ENCODE data around the gene CLMN.

- no peak for TF ChIP-seq CTCF (IDR thresholded peaks at IDR 0.05)
- no peak for TF ChIP-seq POLR2A (IDR thresholded peaks at IDR 0.05)
- no peak for TF ChIP-seq POLR2AphosphoS5 (IDR thresholded peaks at IDR 0.05; ENCODE audit: insufficient read depth in 1 of 2, low read depth in 1 of 2)
These were observed 18.1 kb downstream of the CLMN start for GRCh38 chr14:95301527-95302187.

Measured in vagina (tissue), 2 donors.